Activated CD4-positive, alpha-beta T cell treated with anti-CD3 and anti-CD28 coated beads, Interleukin-2, amount 10 ng/mL, durations not matched to agents 7 days and 5 days (primary cell): Measurements from ENCODE around the gene MED13L. TPM values are rescaled to one million over a fixed set of nuclear protein-coding genes. Genes with fewer than 3 reads are reported as not detected.

ENCODE experiments used
- CTCF ChIA-PET: fragments of 350-600 bp; sonication (Branson Sonifier 250); formaldehyde crosslinking; loops from one replicate; lab custom pipeline; 2021; ENCODE audit warnings: antibody characterized with exemption; lab: Charles Lee
- POLR2A ChIA-PET: fragments of 350-600 bp; sonication (Branson Sonifier 250); formaldehyde crosslinking; loops from one replicate; lab custom pipeline; 2021; ENCODE audit warnings: antibody characterized with exemption; lab: Charles Lee
- DNase-seq: peaks from one replicate; pipeline ENCODE4 v3.0.0-alpha.2; 2020
- H3K27ac Mint-ChIP-seq: one replicate; pipeline ENCODE4 v1.8.0; 2021; ENCODE audit warnings: mild to moderate bottlenecking, moderate library complexity, mixed read lengths
- H3K27me3 Mint-ChIP-seq: one replicate; pipeline ENCODE4 v1.8.0; 2021; ENCODE audit warnings: mixed read lengths
- H3K36me3 Mint-ChIP-seq: one replicate; pipeline ENCODE4 v1.8.0; 2021; ENCODE audit warnings: low read depth, mixed read lengths
- H3K4me1 Mint-ChIP-seq: one replicate; pipeline ENCODE4 v1.8.0; 2021; ENCODE audit warnings: mixed read lengths
- H3K4me3 Mint-ChIP-seq: one replicate; pipeline ENCODE4 v1.8.0; 2021; ENCODE audit warnings: mild to moderate bottlenecking, moderate library complexity, mixed read lengths
- H3K9me3 Mint-ChIP-seq: one replicate; pipeline ENCODE4 v1.8.0; 2021; ENCODE audit warnings: mixed read lengths
- total RNA-seq, 2 experiments: library from RNA; stranded (reverse); gene quantifications; one replicate each; pipeline ENCODE4 v1.2.3, GENCODE V29; 2021

MED13L gene
- total RNA-seq, 2 experiments from 2014 or later = 97.1 to 99.7 TPM

DNA sequence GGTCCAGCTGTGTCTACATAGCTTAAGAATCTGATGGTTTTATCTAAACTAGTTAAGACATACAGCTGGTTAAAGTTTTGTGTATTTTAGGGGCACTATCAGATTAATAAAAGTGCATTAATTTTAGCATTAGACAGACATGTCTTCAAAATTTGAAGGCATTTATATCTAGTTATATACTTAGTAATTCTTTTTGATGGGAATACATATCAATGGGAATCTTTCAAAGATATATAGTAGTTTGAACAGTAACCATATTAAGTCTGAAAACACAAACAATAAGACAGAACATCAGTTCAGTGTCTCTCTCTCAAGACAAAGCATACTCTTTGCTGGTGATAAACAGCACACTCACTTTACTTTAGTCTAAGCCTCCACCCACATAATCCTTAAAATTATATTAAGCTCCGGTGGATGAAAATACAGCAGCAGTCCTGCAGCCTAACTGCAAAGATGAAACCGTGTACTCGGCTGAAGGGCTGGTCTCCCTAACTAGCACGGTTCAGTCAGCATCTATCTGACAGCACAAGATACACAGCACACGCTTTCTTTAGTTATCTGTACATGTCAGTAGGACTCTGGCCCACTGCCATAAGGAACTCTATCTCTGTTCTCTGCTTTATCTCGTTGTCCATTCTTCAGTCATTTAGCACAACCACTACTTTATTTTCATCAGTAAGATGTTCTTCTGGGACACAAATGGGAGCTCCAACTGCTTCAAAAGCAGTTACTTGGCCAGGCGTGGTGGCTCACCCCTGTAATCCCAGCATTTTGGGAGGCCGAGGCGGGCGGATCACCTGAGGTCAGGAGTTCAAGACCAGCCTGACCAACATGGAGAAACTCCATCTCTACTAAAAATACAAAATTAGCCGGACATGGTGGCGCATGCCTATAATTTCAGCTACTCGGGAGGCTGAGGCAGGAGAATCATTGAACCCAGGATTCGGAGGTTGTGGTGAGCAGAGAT lies 80.5 kb downstream of the MED13L start:
- ChIA-PET POLR2A (no interaction called here), CTCF (no interaction called here)
- Mint-ChIP-seq H3K36me3 (peaks cover 2% of the 10 kb centered on the region), H3K9me3 (no peaks in the 10 kb centered on the region), H3K27ac (no peak overlapping the region), H3K4me1 (peaks cover 29% of the 10 kb centered on the region), H3K27me3 (no peaks in the 10 kb centered on the region), H3K4me3 (no peak overlapping the region)
- DNase-seq = no peak

DNA sequence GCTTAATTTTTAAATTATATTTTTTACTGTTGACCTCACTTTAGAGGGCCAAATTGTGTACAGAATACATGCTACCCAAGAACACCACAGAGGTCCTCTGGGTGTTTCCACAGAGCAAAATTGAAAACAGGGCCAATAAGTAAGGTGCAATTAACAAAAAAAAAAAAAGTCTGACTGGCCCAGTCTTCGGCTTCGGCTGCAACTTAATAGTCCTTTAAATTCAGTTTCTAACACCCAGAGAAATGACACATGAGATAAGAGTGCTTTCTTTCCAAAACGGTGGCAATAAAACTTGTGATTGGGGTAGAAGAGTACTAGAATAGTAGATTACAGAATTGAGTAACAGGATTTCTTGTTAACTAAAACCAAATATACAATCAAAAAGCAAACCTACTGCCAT lies 81.3 kb downstream of the MED13L start:
- peaks cover 29% of the 10 kb centered on the region for H3K4me1 Mint-ChIP-seq
- DNase-seq = no peak
- ChIA-PET POLR2A (no interaction called here), CTCF (interaction anchor here (0.6 to 1.2 kb wide), 2 partner anchors 80 to 198 kb away, joined by 4 to 5 read pairs; no protein-coding TSS in a partner anchor)
- no peak overlapping the region for H3K27ac Mint-ChIP-seq
- H3K9me3 Mint-ChIP-seq = no peaks in the 10 kb centered on the region
- H3K27me3 Mint-ChIP-seq = no peaks in the 10 kb centered on the region
- H3K4me3 Mint-ChIP-seq = no peak overlapping the region
- H3K36me3 Mint-ChIP-seq = peaks cover 2% of the 10 kb centered on the region

DNA sequence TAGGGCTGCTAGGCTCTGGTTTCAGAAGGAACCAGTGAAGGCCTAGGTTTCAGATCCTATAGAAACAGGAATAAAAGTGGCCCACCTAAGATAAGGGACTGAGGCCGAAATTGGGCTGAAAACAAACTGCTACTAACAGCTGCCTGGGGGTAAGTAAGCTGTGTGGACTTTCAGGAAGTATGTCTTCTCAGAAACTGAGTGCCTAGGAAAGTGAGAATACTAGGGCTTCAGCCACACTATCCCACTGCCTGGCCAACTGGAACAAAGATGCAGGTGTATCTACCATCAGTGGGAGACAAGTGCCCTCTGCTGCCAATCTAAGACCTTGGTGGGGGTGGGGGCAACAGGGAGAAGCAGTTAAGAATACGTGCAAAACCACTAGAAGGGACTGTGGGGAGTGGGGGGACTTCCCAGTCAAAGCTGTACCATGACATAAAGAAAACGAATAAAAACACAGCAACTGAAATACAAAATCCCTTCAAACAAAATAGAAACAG lies 82.5 kb downstream of the MED13L start:
- no peak overlapping the region for H3K4me3 Mint-ChIP-seq
- peak overlapping the region; percentile 31 for H3K27ac Mint-ChIP-seq
- H3K27me3 Mint-ChIP-seq = no peaks in the 10 kb centered on the region
- peak; percentile 53 for DNase-seq
- H3K36me3 Mint-ChIP-seq = peaks cover 3% of the 10 kb centered on the region
- CTCF ChIA-PET = interaction anchor here (0.8 to 2.1 kb wide), 3 partner anchors 9 to 197 kb away, joined by 3 to 6 read pairs (median 5); no protein-coding TSS in a partner anchor
- POLR2A ChIA-PET = no interaction called here
- H3K9me3 Mint-ChIP-seq = no peaks in the 10 kb centered on the region
- peaks cover 31% of the 10 kb centered on the region for H3K4me1 Mint-ChIP-seq

DNA sequence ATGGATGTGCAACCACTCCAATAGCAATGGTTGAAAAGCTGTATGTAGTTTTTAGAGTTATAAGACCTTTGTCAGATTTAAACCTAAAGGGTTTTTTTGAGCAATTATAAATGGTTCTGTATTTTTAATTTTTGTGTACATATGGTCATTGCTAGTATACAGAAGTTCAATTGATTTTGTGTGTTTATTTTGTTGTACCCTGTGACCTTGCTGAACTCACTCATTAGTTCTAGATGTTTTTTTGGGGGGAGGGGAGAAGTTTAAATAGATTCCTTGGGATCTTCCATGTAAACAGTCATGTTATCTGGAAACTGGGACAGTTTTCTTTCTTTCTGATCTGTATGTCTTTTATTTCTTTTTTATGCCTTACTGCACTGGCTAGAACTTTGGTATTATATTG lies 87.8 kb downstream of the MED13L start:
- Mint-ChIP-seq H3K27ac (no peak overlapping the region), H3K36me3 (peaks cover 7% of the 10 kb centered on the region), H3K4me3 (no peak overlapping the region)

DNA sequence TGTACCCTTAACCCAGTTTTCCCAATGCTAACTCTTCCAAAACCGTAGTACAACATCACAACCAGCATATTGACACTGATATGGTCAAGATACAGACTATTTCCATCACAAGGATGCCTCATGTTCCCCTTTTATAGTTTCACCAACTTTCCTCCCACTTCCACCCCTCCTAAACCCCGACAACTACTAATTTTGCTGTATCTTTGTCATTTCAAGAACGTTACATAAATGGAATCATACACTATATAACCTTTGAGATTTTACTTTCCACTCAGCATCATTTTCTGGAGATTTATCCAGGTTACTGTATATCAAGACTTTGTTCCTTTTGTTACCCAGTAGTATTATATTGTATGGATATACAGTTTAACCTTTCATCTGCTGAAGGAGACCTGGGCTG lies 88.9 kb downstream of the MED13L start:
- ChIA-PET CTCF (no interaction called here), POLR2A (no interaction called here)
- H3K9me3 Mint-ChIP-seq = no peaks in the 10 kb centered on the region
- H3K4me1 Mint-ChIP-seq = peaks cover 52% of the 10 kb centered on the region
- no peak for DNase-seq
- H3K27ac Mint-ChIP-seq = no peak overlapping the region
- peaks cover 7% of the 10 kb centered on the region for H3K36me3 Mint-ChIP-seq
- H3K4me3 Mint-ChIP-seq = no peak overlapping the region
- no peaks in the 10 kb centered on the region for H3K27me3 Mint-ChIP-seq

More for the DNA sequence above, 87.8 kb downstream of the MED13L start:
- ChIA-PET CTCF (no interaction called here), POLR2A (no interaction called here)
- Mint-ChIP-seq H3K4me1 (peaks cover 49% of the 10 kb centered on the region), H3K9me3 (no peaks in the 10 kb centered on the region), H3K27me3 (no peaks in the 10 kb centered on the region)
- no peak for DNase-seq

GRCh38 chr12:116187151-116187511 lies 90.4 kb downstream of the MED13L start:
- Mint-ChIP-seq H3K4me3 (no peak overlapping the region), H3K27me3 (no peaks in the 10 kb centered on the region), H3K9me3 (no peaks in the 10 kb centered on the region), H3K36me3 (peaks cover 7% of the 10 kb centered on the region), H3K27ac (no peak overlapping the region), H3K4me1 (peaks cover 63% of the 10 kb centered on the region)
- ChIA-PET CTCF (interaction anchor here (1.1 kb wide), 1 partner anchor 23 kb away, joined by 5 read pairs; no protein-coding TSS in a partner anchor), POLR2A (no interaction called here)
- DNase-seq = no peak

- CTCF ChIA-PET = interaction anchor here (0.9 to 1.4 kb wide), 3 partner anchors 10 to 41 kb away, joined by 3 to 5 read pairs (median 3); no protein-coding TSS in a partner anchor
- H3K4me3 Mint-ChIP-seq = no peak overlapping the region
- H3K36me3 Mint-ChIP-seq = peaks cover 7% of the 10 kb centered on the region
- no peaks in the 10 kb centered on the region for H3K9me3 Mint-ChIP-seq
- no peaks in the 10 kb centered on the region for H3K27me3 Mint-ChIP-seq
- H3K27ac Mint-ChIP-seq = no peak overlapping the region
- H3K4me1 Mint-ChIP-seq = peaks cover 65% of the 10 kb centered on the region
- DNase-seq = no peak
- POLR2A ChIA-PET = interaction anchor here (0.6 kb wide), 1 partner anchor 50 kb away, joined by 4 read pairs; no protein-coding TSS in a partner anchor
These were observed 90.9 kb downstream of the MED13L start for GRCh38 chr12:116186482-116187150.

DNA sequence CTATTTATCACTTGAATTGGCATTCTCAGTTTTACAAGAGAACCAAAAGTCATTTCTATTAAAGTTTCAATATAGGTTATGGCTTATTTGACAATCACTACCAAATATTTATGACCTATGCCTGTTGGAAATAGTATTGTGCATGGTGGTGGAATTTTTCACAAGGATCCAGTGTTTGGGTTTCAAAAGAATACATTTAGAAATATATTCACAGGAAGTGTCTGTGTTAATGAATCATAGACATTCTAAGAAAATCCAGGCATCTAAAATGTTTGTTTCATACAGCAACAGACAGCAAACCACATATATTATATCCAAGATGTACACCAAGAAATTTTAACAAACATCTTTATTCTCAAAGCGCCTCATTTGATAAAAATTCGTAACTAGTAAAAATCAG lies 92.7 kb downstream of the MED13L start:
- no peak overlapping the region for H3K4me3 Mint-ChIP-seq
- no peaks in the 10 kb centered on the region for H3K27me3 Mint-ChIP-seq
- H3K36me3 Mint-ChIP-seq = peaks cover 4% of the 10 kb centered on the region
- peaks cover 63% of the 10 kb centered on the region for H3K4me1 Mint-ChIP-seq
- CTCF ChIA-PET = interaction anchor here (0.6 to 0.9 kb wide), 2 partner anchors 9 to 48 kb away, joined by 3 read pairs; no protein-coding TSS in a partner anchor
- POLR2A ChIA-PET = no interaction called here
- no peak for DNase-seq
- no peaks in the 10 kb centered on the region for H3K9me3 Mint-ChIP-seq
- H3K27ac Mint-ChIP-seq = no peak overlapping the region

DNA sequence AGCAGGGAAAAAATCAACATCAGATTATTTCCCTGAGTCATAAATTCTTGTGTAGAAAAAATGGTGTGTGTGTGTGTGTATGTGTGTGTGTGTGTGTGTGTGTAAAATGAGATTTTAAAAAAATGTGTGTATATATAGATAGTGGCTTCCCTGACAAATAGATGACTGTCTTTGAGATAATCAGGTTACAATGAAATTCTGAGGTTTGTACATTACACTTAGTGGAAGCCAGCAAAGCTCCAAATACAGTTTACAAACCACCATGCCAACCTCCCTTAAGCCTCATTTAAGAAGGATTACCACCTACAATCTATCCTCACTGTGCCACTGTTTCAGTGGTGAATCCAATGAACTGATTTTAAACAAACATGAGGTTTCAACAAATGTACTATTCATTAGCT lies 93.8 kb downstream of the MED13L start:
- POLR2A ChIA-PET = interaction anchor here (1.0 kb wide), 1 partner anchor 11 kb away, joined by 7 read pairs; no protein-coding TSS in a partner anchor
- H3K27ac Mint-ChIP-seq = no peak overlapping the region
- H3K27me3 Mint-ChIP-seq = no peaks in the 10 kb centered on the region
- H3K4me1 Mint-ChIP-seq = peaks cover 57% of the 10 kb centered on the region
- peaks cover 3% of the 10 kb centered on the region for H3K36me3 Mint-ChIP-seq
- no peaks in the 10 kb centered on the region for H3K9me3 Mint-ChIP-seq
- CTCF ChIA-PET = interaction anchor here (0.9 to 1.0 kb wide), 2 partner anchors 13 to 47 kb away, joined by 3 to 4 read pairs; no protein-coding TSS in a partner anchor
- H3K4me3 Mint-ChIP-seq = no peak overlapping the region
- DNase-seq = no peak

- ChIA-PET CTCF (no interaction called here), POLR2A (interaction anchor here (0.6 kb wide), 1 partner anchor 32 kb away, joined by 3 read pairs; no protein-coding TSS in a partner anchor)
- Mint-ChIP-seq H3K27ac (peak overlapping the region; percentile 15), H3K9me3 (no peaks in the 10 kb centered on the region), H3K4me1 (peaks cover 50% of the 10 kb centered on the region), H3K36me3 (peaks cover 3% of the 10 kb centered on the region), H3K27me3 (no peaks in the 10 kb centered on the region), H3K4me3 (no peak overlapping the region)
- DNase-seq = no peak
These were observed 95.0 kb downstream of the MED13L start for GRCh38 chr12:116182359-116183063.

DNA sequence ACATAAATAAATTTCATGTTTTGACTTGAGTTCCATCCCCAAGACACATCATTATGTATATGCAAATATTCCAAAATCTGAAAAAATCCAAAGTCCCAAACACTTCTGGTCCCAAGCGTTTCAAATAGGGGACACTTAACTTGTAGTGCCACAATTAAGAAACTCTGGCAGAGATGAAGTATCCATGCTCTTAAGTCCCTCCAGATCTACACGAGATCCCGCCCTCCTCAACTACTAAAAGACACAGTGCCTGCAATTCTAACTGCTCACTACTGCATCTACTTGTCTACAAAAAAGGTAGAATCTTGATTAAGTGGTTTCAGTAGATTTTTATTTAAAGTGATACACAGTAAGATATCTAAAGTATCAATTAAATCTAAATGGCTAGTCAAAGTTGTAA lies 97.0 kb downstream of the MED13L start:
- H3K4me1 Mint-ChIP-seq = peaks cover 46% of the 10 kb centered on the region
- POLR2A ChIA-PET = no interaction called here
- no peak overlapping the region for H3K4me3 Mint-ChIP-seq

DNA sequence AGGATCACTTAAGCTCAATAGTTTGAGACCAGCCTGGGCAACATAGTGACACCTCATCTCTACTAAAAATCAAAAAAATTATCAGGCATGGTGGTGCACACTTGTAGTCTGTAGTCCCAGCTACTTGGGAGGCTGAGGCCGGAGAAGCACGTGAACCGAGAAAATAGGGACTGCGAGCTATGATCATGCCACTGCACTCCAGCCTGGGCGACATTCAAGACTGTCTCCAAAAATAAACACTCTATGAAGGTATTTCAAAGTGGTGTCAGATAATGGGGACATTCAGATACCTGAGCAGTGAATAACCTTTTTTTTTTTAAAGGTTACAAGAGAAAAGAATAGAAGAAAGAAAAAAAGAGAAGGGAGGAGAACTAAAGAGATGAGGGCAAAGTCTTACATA lies 98.1 kb downstream of the MED13L start:
- Mint-ChIP-seq H3K4me1 (peaks cover 42% of the 10 kb centered on the region), H3K4me3 (no peak overlapping the region), H3K36me3 (peaks cover 4% of the 10 kb centered on the region), H3K9me3 (no peaks in the 10 kb centered on the region), H3K27ac (no peak overlapping the region), H3K27me3 (no peaks in the 10 kb centered on the region)
- no peak for DNase-seq
- ChIA-PET POLR2A (no interaction called here), CTCF (interaction anchor here (0.6 to 1.3 kb wide), 6 partner anchors 18 to 734 kb away, joined by 3 to 4 read pairs (median 3); no protein-coding TSS in a partner anchor)

More for the DNA sequence above, 97.0 kb downstream of the MED13L start:
- DNase-seq = no peak
- CTCF ChIA-PET = no interaction called here
- H3K27me3 Mint-ChIP-seq = no peaks in the 10 kb centered on the region
- no peak overlapping the region for H3K27ac Mint-ChIP-seq
- peaks cover 4% of the 10 kb centered on the region for H3K36me3 Mint-ChIP-seq
- H3K9me3 Mint-ChIP-seq = no peaks in the 10 kb centered on the region
